ENCODE results near the gene STAG2. TPM values are rescaled to one million over a fixed set of nuclear protein-coding genes. Genes with fewer than 3 reads are reported as not detected.

STAG2 gene
- total and polyA plus RNA-seq, 2 donors (not counting 3 experiments of a cell fraction or from before 2014, with no cell fraction given), result 12.7 to 55.9 TPM

GRCh38 chrX:124023838-124024238, 62.3 kb downstream of the STAG2 start:
- H2AFZ ChIP-seq (ENCODE audit: low read depth, low read length), result no peak overlapping the region
- H3K27ac ChIP-seq (ENCODE audit: insufficient read depth, low read depth, low read length), result peak overlapping the region; percentile 18
- no peaks in the 10 kb centered on the region for H3K27me3 ChIP-seq (ENCODE audit: control insufficient read depth in 2 of 2, insufficient read depth in 2 of 2, low read length in 2 of 2)
- TF ChIP-seq GATA2 (IDR thresholded peaks at IDR 0.05; ENCODE audit: insufficient read depth, insufficient read length, low read depth, low read length) (no peak), MAX (IDR thresholded peaks at IDR 0.05; ENCODE audit: insufficient read depth, insufficient read length) (no peak), POLR2A (IDR thresholded peaks at IDR 0.05; ENCODE audit: low read depth, low read length) (no peak), MYC (IDR thresholded peaks at IDR 0.05; ENCODE audit: low read depth, low read length) (no peak), FOS (IDR thresholded peaks at IDR 0.05; ENCODE audit: borderline replicate concordance, insufficient read depth, low read length) (no peak), JUN (IDR thresholded peaks at IDR 0.05; ENCODE audit: borderline replicate concordance, insufficient read depth, insufficient read length, low read depth) (no peak), EZH2 (IDR thresholded peaks at IDR 0.05; ENCODE audit: borderline replicate concordance, low read depth, low read length, severe bottlenecking) (no peak), CTCF (IDR thresholded peaks at IDR 0.05; ENCODE audit: extremely low read depth in 1 of 2, insufficient read depth in 1 of 2, low read depth in 1 of 2, low read length in 2 of 2) (no peak), POLR2AphosphoS5 (IDR thresholded peaks at IDR 0.05; ENCODE audit: insufficient read depth, low read depth, low read length) (no peak)
- H3K4me3 ChIP-seq (replicated peaks in 1 of 3; ENCODE audit: insufficient read depth in 1 of 3, low read depth in 1 of 3, low read length in 3 of 3), result no peak overlapping the region
- H3K4me2 ChIP-seq (ENCODE audit: insufficient read depth, low read length), result no peak overlapping the region
- H3K4me1 ChIP-seq (ENCODE audit: control insufficient read depth, extremely low read depth, insufficient read depth, low read length), result peaks cover 12% of the 10 kb centered on the region
- H3K79me2 ChIP-seq (ENCODE audit: control insufficient read depth, insufficient read depth, low read length), result peaks cover 30% of the 10 kb centered on the region
- no peaks in the 10 kb centered on the region for H3K9me3 ChIP-seq (replicated peaks; ENCODE audit: control insufficient read depth, insufficient read depth, low read length)
- DNase-seq (ENCODE audit: low read depth, low spot score) (no peak), FAIRE-seq (no peak)
- CTCF ChIA-PET, result no interaction called here
- intact Hi-C loops (cut with micrococcal nuclease), result no loop called here
- POLR2A ChIA-PET, result no interaction called here
- no peak overlapping the region for H3K9ac ChIP-seq (replicated peaks; ENCODE audit: extremely low read depth, insufficient read depth, low read length)
- no peaks in the 10 kb centered on the region for H4K20me1 ChIP-seq (replicated peaks; ENCODE audit: control insufficient read depth, extremely low read depth, insufficient read depth, low read length)
- H3K9me1 ChIP-seq (replicated peaks; ENCODE audit: control insufficient read depth, extremely low read depth, insufficient read depth, low read length), result no peaks in the 10 kb centered on the region
- dilution Hi-C loops (cut with MboI; ENCODE audit: extremely low pct_ligation_motif_present, low sequenced_read_pairs), result no loop called here
- H3K36me3 ChIP-seq (ENCODE audit: control insufficient read depth in 2 of 2, extremely low read depth in 1 of 2, insufficient read depth in 2 of 2, low read length in 2 of 2), result no peaks in the 10 kb centered on the region
- no TSS peak for BruUV-seq (replicated peaks)

Measured in endothelial cell of umbilical vein (primary cell).